ENCODE results near the gene ZBP1. TPM values are rescaled to one million over a fixed set of nuclear protein-coding genes. Genes with fewer than 3 reads are reported as not detected.

Gene ZBP1
- total RNA-seq, 1 experiment from 2014 or later, result not detected

DNA sequence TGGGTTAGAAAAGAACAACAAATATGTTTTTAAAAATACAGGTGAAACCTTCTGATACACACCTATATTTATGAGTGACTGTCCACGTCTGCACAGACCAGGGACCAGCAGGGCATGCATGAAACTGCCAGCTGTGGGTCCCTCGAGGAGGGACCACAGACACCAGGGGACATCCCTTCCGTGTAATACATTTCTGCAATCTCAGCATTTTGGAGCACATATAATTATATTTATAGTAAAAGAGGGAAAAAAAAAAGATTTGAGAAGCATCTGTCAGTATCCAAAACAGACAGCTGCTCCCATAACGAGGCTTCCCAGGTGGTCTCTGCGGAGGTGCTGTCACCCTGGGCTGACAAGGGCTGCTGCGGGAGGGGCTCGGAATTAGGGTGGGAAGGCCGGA lies 49.4 kb upstream of the ZBP1 start:
- Histone ChIP-seq H3K9ac (ENCODE audit: low read length) (no peak overlapping the region), H3K4me3 (replicated peaks in 1 of 2; ENCODE audit: low read depth in 1 of 2, low read length in 2 of 2) (no peak overlapping the region), H3K79me2 (ENCODE audit: insufficient read depth, low read length) (no peaks in the 10 kb centered on the region), H3K9me2 (ENCODE audit: insufficient read depth) (no peaks in the 10 kb centered on the region), H3K27ac (ENCODE audit: low read depth, low read length) (no peak overlapping the region), H3K9me3 (ENCODE audit: control insufficient read depth in 1 of 2, insufficient read depth in 1 of 2, low read depth in 1 of 2, low read length in 2 of 2) (no peaks in the 10 kb centered on the region), H3K4me2 (ENCODE audit: low read length) (no peak overlapping the region), H3K4me1 (ENCODE audit: control insufficient read depth in 1 of 2, insufficient read depth in 2 of 2, low read length in 2 of 2) (no peaks in the 10 kb centered on the region), H2AFZ (ENCODE audit: low read depth, low read length, poor library complexity, severe bottlenecking) (no peak overlapping the region), H3K27me3 (ENCODE audit: insufficient read depth, low read length) (peaks cover 8% of the 10 kb centered on the region; the same call in 1 of the 2 replicates), H4K20me1 (ENCODE audit: insufficient read depth) (no peaks in the 10 kb centered on the region), H3K36me3 (ENCODE audit: control insufficient read depth in 1 of 2, insufficient read depth in 2 of 2, low read length in 2 of 2) (no peaks in the 10 kb centered on the region)
- ChIA-PET RAD21 (ENCODE audit: low non-redundant PET in 1 of 2, low total read pairs in 2 of 2, uncharacterized antibody in 2 of 2, unreplicated experiment in 2 of 2) (no interaction called here), CTCF (no interaction called here), POLR2A (no interaction called here)
- TF ChIP-seq EZH2phosphoT487 (IDR thresholded peaks at IDR 0.05; ENCODE audit: borderline replicate concordance) (no peak), CBX3 (IDR thresholded peaks at IDR 0.05; ENCODE audit: low read depth) (no peak), ZNF274 (IDR thresholded peaks at IDR 0.05; ENCODE audit: low read depth, low read length) (no peak), JUND (IDR thresholded peaks at IDR 0.05) (no peak), SIN3A (IDR thresholded peaks at IDR 0.05; ENCODE audit: low read depth) (no peak), POLR2A (IDR thresholded peaks at IDR 0.05; ENCODE audit: borderline replicate concordance, extremely low read depth, insufficient read depth, insufficient read length) (no peak), SRF (IDR thresholded peaks at IDR 0.05; ENCODE audit: low read depth) (no peak), ATF3 (IDR thresholded peaks at IDR 0.05) (no peak), EZH2 (IDR thresholded peaks at IDR 0.05) (no peak), RAD21 (IDR thresholded peaks at IDR 0.05; ENCODE audit: low read depth) (no peak), ZBTB33 (IDR thresholded peaks at IDR 0.05; ENCODE audit: extremely low read depth, insufficient replicate concordance, low read length) (no peak)
- intact Hi-C loops (cut with micrococcal nuclease), result no loop called here
- no peak for DNase-seq (ENCODE audit: low read depth, low spot score)
- BruUV-seq (replicated peaks), result no TSS peak
- no peak for ATAC-seq

All from HCT116 (cell line).